HCT116 (cell line): ENCODE measurements around the gene FRY. TPM values are rescaled to one million over a fixed set of nuclear protein-coding genes. Genes with fewer than 3 reads are reported as not detected.

Source experiments
- ATAC-seq: fragments of 200-7000 bp; cut with Tn5 transposase; 2 replicates; pipeline ENCODE4 v1.9.1; 2020; ENCODE audit warnings: mild to moderate bottlenecking, moderate library complexity
- BruUV-seq: library from RNA; stranded (reverse); fragments of 400-500 nt; replicated peaks from 2 replicates; lab custom pipeline; 2021; lab: Mats Ljungman, UMichigan
- CTCF ChIA-PET: fragments of 300-600 bp; sonication (Branson Sonifier 250); formaldehyde crosslinking; loops from one replicate; lab custom pipeline; 2021; ENCODE audit warnings: antibody characterized with exemption; lab: Charles Lee
- POLR2A ChIA-PET: fragments of 300-600, 350-600 bp; sonication (Branson Sonifier 250); formaldehyde crosslinking; loops from one replicate; lab custom pipeline; 2021; ENCODE audit warnings: antibody characterized with exemption; lab: Charles Lee
- RAD21 ChIA-PET, 2 experiments: fragments of 300-600 bp; sonication (Branson Sonifier 250); formaldehyde crosslinking; loops; one replicate each; lab custom pipeline; 2023; ENCODE audit warnings: low total read pairs in 2 of 2; ENCODE audit not compliant: uncharacterized antibody in 2 of 2, unreplicated experiment in 2 of 2, low non-redundant PET in 1 of 2; lab: Charles Lee
- DNase-seq: peaks from one replicate; pipeline ENCODE4 v3.0.0-alpha.2; 2010; ENCODE audit warnings: low read depth, low spot score
- H2AFZ ChIP-seq: fragments of 200-600 bp; shearing (Covaris generic), sonication (generic); 2 replicates; pipeline ENCODE4 v1.6.1; 2017; ENCODE audit warnings: low read depth, mixed run types, mixed read lengths, antibody characterized with exemption, low read length; ENCODE audit not compliant: poor library complexity, severe bottlenecking
- H3K27ac ChIP-seq: 2 replicates; pipeline ENCODE4 v1.5.1; 2012; ENCODE audit warnings: low read depth, low read length
- H3K27me3 ChIP-seq: fragments of 200-600 bp; sonication (generic); 2 replicates; pipeline ENCODE4 v1.6.1; 2016; ENCODE audit warnings: mixed run types, low read length, mixed read lengths; ENCODE audit not compliant: insufficient read depth
- H3K36me3 ChIP-seq, 2 experiments: fragments of 200-500 bp in 1 of 2; fragments of 200-600 bp in 1 of 2; sonication (Bioruptor generic) in 1 of 2; sonication (generic) in 1 of 2; 2 replicates each; pipeline versions ENCODE4 v1.5.1 to v1.6.1; 2014 to 2016; ENCODE audit warnings: low read length in 2 of 2, inconsistent platforms in 1 of 2, mixed read lengths in 1 of 2, mixed run types in 1 of 2; ENCODE audit not compliant: insufficient read depth in 2 of 2, control insufficient read depth in 1 of 2
- H3K4me1 ChIP-seq, 2 experiments: fragments of 200-600 bp in 1 of 2; sonication (generic) in 1 of 2; 2 replicates each; pipeline versions ENCODE4 v1.5.1 to v1.6.1; 2012 to 2017; ENCODE audit warnings: low read length in 2 of 2, inconsistent platforms in 1 of 2, mild to moderate bottlenecking in 1 of 2, mixed read lengths in 1 of 2, mixed run types in 1 of 2, moderate library complexity in 1 of 2; ENCODE audit not compliant: insufficient read depth in 2 of 2, control insufficient read depth in 1 of 2
- H3K4me2 ChIP-seq: fragments of 200-600 bp; sonication (generic); 2 replicates; pipeline ENCODE4 v1.6.1; 2017; ENCODE audit warnings: mixed run types, low read length, mixed read lengths
- H3K4me3 ChIP-seq, 2 experiments: fragments of 200-600 bp in 1 of 2; sonication (generic) in 1 of 2; replicated peaks in 1 of 2; 2 replicates each; pipeline ENCODE4 v1.5.1; 2011 to 2016; ENCODE audit warnings: low read length in 2 of 2, control low read depth in 1 of 2, low read depth in 1 of 2, mild to moderate bottlenecking in 1 of 2, mixed read lengths in 1 of 2, mixed run types in 1 of 2
- H3K79me2 ChIP-seq: fragments of 200-600 bp; sonication (generic); 2 replicates; pipeline ENCODE4 v1.6.1; 2017; ENCODE audit warnings: mild to moderate bottlenecking, mixed run types, low read length, moderate library complexity, mixed read lengths; ENCODE audit not compliant: insufficient read depth
- H3K9ac ChIP-seq: fragments of 200-600 bp; sonication (generic); 2 replicates; pipeline ENCODE4 v1.6.1; 2016; ENCODE audit warnings: low read length, mixed read lengths
- H3K9me2 ChIP-seq: fragments of 200-600 bp; sonication (generic), shearing (Covaris generic); 2 replicates; pipeline ENCODE4 v1.6.1; 2017; ENCODE audit warnings: mixed run types, mild to moderate bottlenecking, moderate library complexity; ENCODE audit not compliant: insufficient read depth
- H3K9me3 ChIP-seq, 2 experiments: fragments of 200-500 bp in 1 of 2; fragments of 200-600 bp in 1 of 2; sonication (Bioruptor generic) in 1 of 2; sonication (generic) in 1 of 2; 2 replicates each; pipeline ENCODE4 v1.6.1; 2014 to 2017; ENCODE audit warnings: low read length in 2 of 2, mixed read lengths in 2 of 2, inconsistent platforms in 1 of 2, low read depth in 1 of 2, mild to moderate bottlenecking in 1 of 2, mixed run types in 1 of 2, moderate library complexity in 1 of 2; ENCODE audit not compliant: control insufficient read depth in 1 of 2, insufficient read depth in 1 of 2
- H4K20me1 ChIP-seq: fragments of 200-600 bp; sonication (generic), shearing (Covaris generic); 2 replicates; pipeline ENCODE4 v1.6.1; 2017; ENCODE audit warnings: mixed run types, mild to moderate bottlenecking, moderate library complexity; ENCODE audit not compliant: insufficient read depth
- EGR1 ChIP-seq: IDR thresholded peaks from 2 replicates; pipeline ENCODE4 v1.6.1; 2012; ENCODE audit warnings: low read depth
- ELF1 ChIP-seq: IDR thresholded peaks from 2 replicates; pipeline ENCODE4 v1.6.1; 2012; ENCODE audit warnings: low read depth, borderline replicate concordance
- EZH2 ChIP-seq: fragments of 200-600 bp; sonication (generic); IDR thresholded peaks from 2 replicates; pipeline ENCODE4 v1.6.1; 2017; ENCODE audit warnings: antibody characterized with exemption, mixed run types
- FOSL1 ChIP-seq: IDR thresholded peaks from 2 replicates; pipeline ENCODE4 v1.6.1; 2012; ENCODE audit warnings: low read depth
- JUND ChIP-seq: IDR thresholded peaks from 2 replicates; pipeline ENCODE4 v1.6.1; 2012
- POLR2A ChIP-seq: IDR thresholded peaks from 2 replicates; pipeline ENCODE4 v1.7.0; 2011; ENCODE audit warnings: borderline replicate concordance; ENCODE audit not compliant: insufficient read depth, insufficient read length; ENCODE audit errors: extremely low read depth
- POLR2AphosphoS5 ChIP-seq: IDR thresholded peaks from 2 replicates; pipeline ENCODE4 v1.6.1; 2011; ENCODE audit warnings: mild to moderate bottlenecking, low read depth, low read length, moderate library complexity
- SRF ChIP-seq: IDR thresholded peaks from 2 replicates; pipeline ENCODE4 v1.6.1; 2012; ENCODE audit warnings: low read depth
- ZFX ChIP-seq: fragments of 450-650 bp; IDR thresholded peaks from 2 replicates; pipeline ENCODE4 v1.6.1; 2017
- intact Hi-C: fragments of 100-400 bp; cut with micrococcal nuclease; formaldehyde crosslinking; loops from 2 replicates; pipeline ENCODE4 v1.10.0; 2022
- total RNA-seq: library from RNA; stranded (reverse); gene quantifications from one replicate; pipeline ENCODE4 v1.2.1, GENCODE V29; 2021; ENCODE audit not compliant: unreplicated experiment
- TF ChIP-seq, protein P1 (sequence below): IDR thresholded peaks from 2 replicates; pipeline ENCODE4 v1.6.1; 2012; ENCODE audit warnings: low read depth
- TF ChIP-seq, protein P2 (sequence below), 3 experiments: fragments of 200-600 bp in 1 of 3; sonication (generic) in 1 of 3; IDR thresholded peaks in 2 of 3; conservative IDR thresholded peaks in 1 of 3; 2 replicates each; pipeline ENCODE4 v1.5.1; 2012 to 2017; ENCODE audit warnings: low read depth in 2 of 3, low read length in 2 of 3, antibody characterized with exemption in 1 of 3, borderline replicate concordance in 1 of 3, control low read depth in 1 of 3, mild to moderate bottlenecking in 1 of 3, mixed read lengths in 1 of 3, mixed run types in 1 of 3, moderate library complexity in 1 of 3; ENCODE audit not compliant: insufficient read depth in 1 of 3
- TF ChIP-seq, protein P3 (sequence below): IDR thresholded peaks from 2 replicates; pipeline ENCODE4 v1.6.1; 2011; ENCODE audit warnings: mild to moderate bottlenecking, low read length, moderate library complexity; ENCODE audit not compliant: insufficient replicate concordance; ENCODE audit errors: extremely low read depth
- TF ChIP-seq, protein P4 (sequence below): IDR thresholded peaks from 2 replicates; pipeline ENCODE4 v1.6.1; 2012

The FRY gene
- total RNA-seq, 1 experiment from 2014 or later, result 1.4 TPM

DNA sequence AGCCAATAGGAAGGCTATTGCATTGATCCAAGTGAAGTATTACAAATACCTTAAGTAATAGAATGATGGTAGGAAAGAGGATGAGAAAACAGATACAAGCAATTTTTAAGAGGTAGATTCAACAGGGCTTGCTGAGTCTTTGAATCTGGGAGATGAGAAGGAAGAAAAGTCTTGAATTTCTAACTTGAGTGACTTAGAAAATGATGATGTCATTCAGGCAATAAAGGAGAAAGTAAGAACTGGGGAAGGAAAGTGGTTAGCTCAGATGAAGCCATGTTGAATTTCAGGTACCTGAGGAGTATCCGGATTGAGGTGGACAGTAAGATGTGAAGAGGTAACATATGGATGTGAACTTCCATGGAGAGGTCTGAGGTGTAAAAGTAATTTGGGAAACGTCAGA lies 15.5 kb upstream of the FRY start:
- ChIA-PET RAD21 (no interaction called here), POLR2A (no interaction called here), CTCF (no interaction called here)
- no TSS peak for BruUV-seq
- Histone ChIP-seq H3K9me2 (no peaks in the 10 kb centered on the region), H2AFZ (no peak overlapping the region), H3K27ac (no peak overlapping the region), H3K36me3 (no peaks in the 10 kb centered on the region), H3K9ac (no peak overlapping the region), H4K20me1 (no peaks in the 10 kb centered on the region), H3K27me3 (no peaks in the 10 kb centered on the region), H3K9me3 (no peaks in the 10 kb centered on the region), H3K4me1 (no peaks in the 10 kb centered on the region), H3K79me2 (no peaks in the 10 kb centered on the region), H3K4me2 (no peak overlapping the region), H3K4me3 (no peak overlapping the region)
- intact Hi-C loops, result no loop called here
- TF ChIP-seq POLR2A, result no peak
- no peak for TF ChIP-seq EZH2
- TF ChIP-seq, protein P1, sequence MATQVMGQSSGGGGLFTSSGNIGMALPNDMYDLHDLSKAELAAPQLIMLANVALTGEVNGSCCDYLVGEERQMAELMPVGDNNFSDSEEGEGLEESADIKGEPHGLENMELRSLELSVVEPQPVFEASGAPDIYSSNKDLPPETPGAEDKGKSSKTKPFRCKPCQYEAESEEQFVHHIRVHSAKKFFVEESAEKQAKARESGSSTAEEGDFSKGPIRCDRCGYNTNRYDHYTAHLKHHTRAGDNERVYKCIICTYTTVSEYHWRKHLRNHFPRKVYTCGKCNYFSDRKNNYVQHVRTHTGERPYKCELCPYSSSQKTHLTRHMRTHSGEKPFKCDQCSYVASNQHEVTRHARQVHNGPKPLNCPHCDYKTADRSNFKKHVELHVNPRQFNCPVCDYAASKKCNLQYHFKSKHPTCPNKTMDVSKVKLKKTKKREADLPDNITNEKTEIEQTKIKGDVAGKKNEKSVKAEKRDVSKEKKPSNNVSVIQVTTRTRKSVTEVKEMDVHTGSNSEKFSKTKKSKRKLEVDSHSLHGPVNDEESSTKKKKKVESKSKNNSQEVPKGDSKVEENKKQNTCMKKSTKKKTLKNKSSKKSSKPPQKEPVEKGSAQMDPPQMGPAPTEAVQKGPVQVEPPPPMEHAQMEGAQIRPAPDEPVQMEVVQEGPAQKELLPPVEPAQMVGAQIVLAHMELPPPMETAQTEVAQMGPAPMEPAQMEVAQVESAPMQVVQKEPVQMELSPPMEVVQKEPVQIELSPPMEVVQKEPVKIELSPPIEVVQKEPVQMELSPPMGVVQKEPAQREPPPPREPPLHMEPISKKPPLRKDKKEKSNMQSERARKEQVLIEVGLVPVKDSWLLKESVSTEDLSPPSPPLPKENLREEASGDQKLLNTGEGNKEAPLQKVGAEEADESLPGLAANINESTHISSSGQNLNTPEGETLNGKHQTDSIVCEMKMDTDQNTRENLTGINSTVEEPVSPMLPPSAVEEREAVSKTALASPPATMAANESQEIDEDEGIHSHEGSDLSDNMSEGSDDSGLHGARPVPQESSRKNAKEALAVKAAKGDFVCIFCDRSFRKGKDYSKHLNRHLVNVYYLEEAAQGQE, result no peak
- no peak for TF ChIP-seq EGR1
- TF ChIP-seq, protein P2, sequence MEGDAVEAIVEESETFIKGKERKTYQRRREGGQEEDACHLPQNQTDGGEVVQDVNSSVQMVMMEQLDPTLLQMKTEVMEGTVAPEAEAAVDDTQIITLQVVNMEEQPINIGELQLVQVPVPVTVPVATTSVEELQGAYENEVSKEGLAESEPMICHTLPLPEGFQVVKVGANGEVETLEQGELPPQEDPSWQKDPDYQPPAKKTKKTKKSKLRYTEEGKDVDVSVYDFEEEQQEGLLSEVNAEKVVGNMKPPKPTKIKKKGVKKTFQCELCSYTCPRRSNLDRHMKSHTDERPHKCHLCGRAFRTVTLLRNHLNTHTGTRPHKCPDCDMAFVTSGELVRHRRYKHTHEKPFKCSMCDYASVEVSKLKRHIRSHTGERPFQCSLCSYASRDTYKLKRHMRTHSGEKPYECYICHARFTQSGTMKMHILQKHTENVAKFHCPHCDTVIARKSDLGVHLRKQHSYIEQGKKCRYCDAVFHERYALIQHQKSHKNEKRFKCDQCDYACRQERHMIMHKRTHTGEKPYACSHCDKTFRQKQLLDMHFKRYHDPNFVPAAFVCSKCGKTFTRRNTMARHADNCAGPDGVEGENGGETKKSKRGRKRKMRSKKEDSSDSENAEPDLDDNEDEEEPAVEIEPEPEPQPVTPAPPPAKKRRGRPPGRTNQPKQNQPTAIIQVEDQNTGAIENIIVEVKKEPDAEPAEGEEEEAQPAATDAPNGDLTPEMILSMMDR (IDR thresholded peaks at IDR 0.05 in 2 of 3, conservative IDR thresholded peaks at IDR 0.05 in 1 of 3; ENCODE audit: borderline replicate concordance in 1 of 3, insufficient read depth in 1 of 3, low read depth in 2 of 3, low read length in 2 of 3), result no peak
- no peak for TF ChIP-seq ZFX
- TF ChIP-seq SRF, result no peak
- no peak for TF ChIP-seq POLR2AphosphoS5
- no peak for TF ChIP-seq ELF1
- no peak for TF ChIP-seq JUND
- no peak for TF ChIP-seq FOSL1
- TF ChIP-seq, protein P3, sequence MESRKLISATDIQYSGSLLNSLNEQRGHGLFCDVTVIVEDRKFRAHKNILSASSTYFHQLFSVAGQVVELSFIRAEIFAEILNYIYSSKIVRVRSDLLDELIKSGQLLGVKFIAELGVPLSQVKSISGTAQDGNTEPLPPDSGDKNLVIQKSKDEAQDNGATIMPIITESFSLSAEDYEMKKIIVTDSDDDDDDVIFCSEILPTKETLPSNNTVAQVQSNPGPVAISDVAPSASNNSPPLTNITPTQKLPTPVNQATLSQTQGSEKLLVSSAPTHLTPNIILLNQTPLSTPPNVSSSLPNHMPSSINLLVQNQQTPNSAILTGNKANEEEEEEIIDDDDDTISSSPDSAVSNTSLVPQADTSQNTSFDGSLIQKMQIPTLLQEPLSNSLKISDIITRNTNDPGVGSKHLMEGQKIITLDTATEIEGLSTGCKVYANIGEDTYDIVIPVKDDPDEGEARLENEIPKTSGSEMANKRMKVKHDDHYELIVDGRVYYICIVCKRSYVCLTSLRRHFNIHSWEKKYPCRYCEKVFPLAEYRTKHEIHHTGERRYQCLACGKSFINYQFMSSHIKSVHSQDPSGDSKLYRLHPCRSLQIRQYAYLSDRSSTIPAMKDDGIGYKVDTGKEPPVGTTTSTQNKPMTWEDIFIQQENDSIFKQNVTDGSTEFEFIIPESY, result no peak
- TF ChIP-seq, protein P4, sequence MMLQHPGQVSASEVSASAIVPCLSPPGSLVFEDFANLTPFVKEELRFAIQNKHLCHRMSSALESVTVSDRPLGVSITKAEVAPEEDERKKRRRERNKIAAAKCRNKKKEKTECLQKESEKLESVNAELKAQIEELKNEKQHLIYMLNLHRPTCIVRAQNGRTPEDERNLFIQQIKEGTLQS, result no peak
- no peak for DNase-seq
- no peak for ATAC-seq
